Measurements from ENCODE around the gene LCN2.
A peak's percentile ranks its signal among the peaks of the same experiment; 100 is the strongest.
"Not testable (repeated sequence)": the region's sequence is repeated elsewhere in the genome, so short reads cannot be mapped to it uniquely, and the experiment has no call there.

Gene LCN2

DNA sequence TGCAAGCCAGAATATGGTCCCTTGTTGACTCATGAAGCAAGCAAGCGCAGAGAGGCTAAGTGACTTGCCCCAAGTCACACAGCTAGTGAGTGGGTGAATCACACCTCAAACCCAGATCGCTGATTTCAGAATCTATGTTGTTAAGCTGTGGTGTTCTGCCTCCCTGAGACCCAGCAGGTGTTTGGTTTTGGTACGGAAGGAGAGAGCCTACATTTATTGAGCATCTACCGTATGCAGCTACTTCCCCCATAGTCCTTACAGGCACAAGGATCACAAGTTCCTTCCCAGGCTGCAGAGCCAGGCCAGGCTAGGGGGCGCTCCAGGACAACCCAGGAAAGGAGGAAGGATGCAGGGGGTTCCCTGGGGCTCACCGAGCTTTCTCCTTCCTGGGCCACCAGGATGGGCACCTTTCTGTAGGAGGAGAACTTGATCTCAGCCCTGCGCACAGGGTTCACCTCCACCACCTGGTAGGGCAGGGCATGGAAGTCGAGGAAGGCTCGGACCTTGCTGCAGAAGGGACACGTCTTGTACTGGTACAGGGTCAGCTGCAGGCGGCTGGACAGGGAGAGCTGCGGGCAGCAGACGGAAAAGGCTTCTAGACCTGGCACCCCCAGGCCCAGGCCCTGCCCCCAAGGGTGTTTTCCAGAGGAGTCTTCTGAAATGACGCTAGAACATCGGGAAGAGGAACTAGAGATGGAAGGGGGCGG, 24.2 kb upstream of the LCN2 start:
- no peak overlapping the region for H3K4me3 ChIP-seq (ENCODE audit: low read depth, low read length)
- TF ChIP-seq, protein P1, sequence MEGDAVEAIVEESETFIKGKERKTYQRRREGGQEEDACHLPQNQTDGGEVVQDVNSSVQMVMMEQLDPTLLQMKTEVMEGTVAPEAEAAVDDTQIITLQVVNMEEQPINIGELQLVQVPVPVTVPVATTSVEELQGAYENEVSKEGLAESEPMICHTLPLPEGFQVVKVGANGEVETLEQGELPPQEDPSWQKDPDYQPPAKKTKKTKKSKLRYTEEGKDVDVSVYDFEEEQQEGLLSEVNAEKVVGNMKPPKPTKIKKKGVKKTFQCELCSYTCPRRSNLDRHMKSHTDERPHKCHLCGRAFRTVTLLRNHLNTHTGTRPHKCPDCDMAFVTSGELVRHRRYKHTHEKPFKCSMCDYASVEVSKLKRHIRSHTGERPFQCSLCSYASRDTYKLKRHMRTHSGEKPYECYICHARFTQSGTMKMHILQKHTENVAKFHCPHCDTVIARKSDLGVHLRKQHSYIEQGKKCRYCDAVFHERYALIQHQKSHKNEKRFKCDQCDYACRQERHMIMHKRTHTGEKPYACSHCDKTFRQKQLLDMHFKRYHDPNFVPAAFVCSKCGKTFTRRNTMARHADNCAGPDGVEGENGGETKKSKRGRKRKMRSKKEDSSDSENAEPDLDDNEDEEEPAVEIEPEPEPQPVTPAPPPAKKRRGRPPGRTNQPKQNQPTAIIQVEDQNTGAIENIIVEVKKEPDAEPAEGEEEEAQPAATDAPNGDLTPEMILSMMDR (IDR thresholded peaks at IDR 0.05; ENCODE audit: low read depth, low read length, missing control alignments), result peak; percentile 84
- H3K27me3 ChIP-seq (replicated peaks), result no peaks in the 10 kb centered on the region
- no peak overlapping the region for H3K27ac ChIP-seq
- in situ Hi-C loops (cut with HindIII; ENCODE audit: low pct_ligation_motif_present, low sequenced_read_pairs), result no loop called here
- H3K36me3 ChIP-seq (replicated peaks), result peaks cover 25% of the 10 kb centered on the region
- peak; percentile 39 for DNase-seq

DNA sequence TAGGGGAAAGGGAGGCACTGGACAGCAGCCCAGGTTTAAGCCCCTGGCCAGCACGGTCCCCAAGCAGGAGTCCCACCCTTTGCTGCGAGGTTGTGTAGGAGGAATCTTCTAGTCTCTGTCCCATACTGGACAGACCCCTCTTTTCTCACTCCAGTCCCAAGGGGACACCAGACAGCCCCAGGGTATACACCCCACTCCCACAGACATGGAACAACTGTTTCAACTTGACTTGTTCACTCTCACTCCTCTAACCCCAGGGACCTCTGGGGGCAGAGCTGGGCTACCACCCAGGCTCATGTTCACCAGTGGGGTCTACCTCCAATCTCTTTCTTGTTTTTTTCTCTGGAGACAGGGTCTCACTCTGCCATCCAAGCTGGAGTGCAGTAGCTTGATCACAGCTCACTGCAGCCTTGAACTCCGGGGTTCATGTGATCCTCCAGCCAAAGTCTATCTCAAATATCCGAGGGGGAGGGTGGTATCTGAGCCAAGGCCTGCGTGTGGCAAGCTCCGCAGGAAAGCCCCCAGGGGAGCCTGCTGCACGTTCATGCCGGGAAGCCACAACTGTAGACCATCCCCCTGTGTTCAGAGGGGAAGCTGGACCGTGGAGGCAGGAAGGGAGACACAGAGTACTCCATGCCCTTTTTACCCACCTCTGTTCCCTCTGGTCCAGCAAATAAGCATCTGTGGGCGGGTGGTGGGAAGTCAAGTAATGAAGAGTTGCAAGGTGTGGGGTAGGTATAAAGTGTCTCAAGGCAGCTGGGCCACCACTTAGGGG, 23.5 kb upstream of the LCN2 start:
- Histone ChIP-seq H3K4me3 (ENCODE audit: low read depth, low read length) (peak overlapping the region; percentile 17), H3K27ac (no peak overlapping the region), H3K36me3 (replicated peaks) (peaks cover 22% of the 10 kb centered on the region), H3K27me3 (replicated peaks) (no peaks in the 10 kb centered on the region)
- in situ Hi-C loops (cut with HindIII; ENCODE audit: low pct_ligation_motif_present, low sequenced_read_pairs), result no loop called here
- DNase-seq, result no peak
- TF ChIP-seq, protein P1 (IDR thresholded peaks at IDR 0.05; ENCODE audit: low read depth, low read length, missing control alignments), result no peak

DNA sequence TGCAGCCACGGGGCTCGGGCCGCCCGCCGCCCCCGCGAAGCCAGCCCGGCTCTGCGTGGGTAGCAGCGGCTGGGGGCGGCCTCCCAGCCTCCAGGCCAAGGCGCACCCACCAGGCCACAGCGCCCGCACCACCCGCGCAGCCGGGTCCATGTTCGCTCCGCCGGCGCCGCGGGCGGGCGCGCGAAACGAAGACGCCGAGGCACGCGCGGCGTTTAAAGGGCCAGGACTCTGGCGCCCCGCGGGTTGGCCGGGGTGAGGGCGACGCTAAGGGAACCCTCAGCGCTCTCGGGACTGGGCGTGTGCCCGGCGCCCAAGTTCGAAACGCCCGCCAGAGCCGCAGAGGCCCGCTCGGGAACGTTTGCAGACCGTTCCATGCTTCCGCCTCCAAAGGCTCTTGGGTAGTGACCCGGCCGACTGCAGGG, 21.7 kb upstream of the LCN2 start, which contains the start of gene PTGES2:
TSS of gene PTGES2 (minus strand) at position 162 of the 422 bp plus-strand sequence. CDS start at position 150, 12 bp downstream.
- no peaks in the 10 kb centered on the region for H3K27me3 ChIP-seq (replicated peaks)
- peak; percentile 68 for DNase-seq
- peaks cover 11% of the 10 kb centered on the region for H3K36me3 ChIP-seq (replicated peaks)
- in situ Hi-C loops (cut with HindIII; ENCODE audit: low pct_ligation_motif_present, low sequenced_read_pairs), result no loop called here
- TF ChIP-seq, protein P1 (IDR thresholded peaks at IDR 0.05; ENCODE audit: low read depth, low read length, missing control alignments), result no peak
- peak within 1 kb of the TSS; percentile 87 for H3K4me3 ChIP-seq (ENCODE audit: low read depth, low read length)
- H3K27ac ChIP-seq, result peak within 1 kb of the TSS; percentile 98

DNA sequence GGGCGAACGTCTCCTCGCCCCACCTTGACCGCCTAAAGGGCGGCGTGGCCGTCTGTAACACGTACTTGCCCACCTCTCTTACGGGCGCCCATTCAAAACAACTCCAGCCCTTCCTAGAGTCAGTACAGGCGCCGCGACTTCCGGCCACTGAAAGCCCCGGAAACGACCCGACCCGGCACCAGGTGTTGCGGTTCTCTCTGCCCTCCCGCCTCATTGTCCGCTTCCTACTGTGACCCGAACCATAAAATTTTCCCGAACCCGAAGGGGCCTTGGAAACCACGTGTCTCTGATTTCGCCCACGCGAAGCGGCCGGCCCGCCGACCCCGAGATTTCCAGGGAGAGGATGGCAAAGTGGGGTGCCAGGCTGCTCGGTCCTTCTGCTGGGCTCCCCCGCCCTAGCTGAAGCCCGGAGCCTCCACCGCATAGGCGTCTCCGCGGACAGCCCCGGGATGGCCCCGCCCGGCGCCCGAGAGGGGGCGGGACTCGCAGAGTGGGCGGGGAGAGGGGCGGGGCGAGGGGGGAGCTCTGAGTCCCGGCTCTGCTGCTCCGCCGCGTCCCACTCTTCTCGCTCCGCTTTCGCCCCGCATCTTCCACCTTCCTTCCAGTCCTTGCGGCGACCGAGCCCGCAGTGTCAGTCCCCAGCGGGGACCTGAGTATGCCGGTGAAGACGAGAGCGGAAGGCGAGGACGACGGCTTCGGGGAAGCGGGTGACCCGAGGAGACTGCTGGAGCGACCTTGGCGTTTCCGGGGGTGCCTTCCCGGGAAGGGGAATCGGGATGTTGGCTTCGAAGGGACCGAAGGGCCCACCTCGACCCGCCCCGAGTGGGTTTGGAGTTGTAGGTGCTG, 21.0 kb upstream of the LCN2 start:
- Histone ChIP-seq H3K36me3 (replicated peaks) (peaks cover 7% of the 10 kb centered on the region), H3K4me3 (ENCODE audit: low read depth, low read length) (peak overlapping the region; percentile 87), H3K27ac (peak overlapping the region; percentile 98), H3K27me3 (replicated peaks) (no peaks in the 10 kb centered on the region)
- in situ Hi-C loops (cut with HindIII; ENCODE audit: low pct_ligation_motif_present, low sequenced_read_pairs), result no loop called here
- peak; percentile 83 for DNase-seq
- TF ChIP-seq, protein P1 (IDR thresholded peaks at IDR 0.05; ENCODE audit: low read depth, low read length, missing control alignments), result no peak

DNA sequence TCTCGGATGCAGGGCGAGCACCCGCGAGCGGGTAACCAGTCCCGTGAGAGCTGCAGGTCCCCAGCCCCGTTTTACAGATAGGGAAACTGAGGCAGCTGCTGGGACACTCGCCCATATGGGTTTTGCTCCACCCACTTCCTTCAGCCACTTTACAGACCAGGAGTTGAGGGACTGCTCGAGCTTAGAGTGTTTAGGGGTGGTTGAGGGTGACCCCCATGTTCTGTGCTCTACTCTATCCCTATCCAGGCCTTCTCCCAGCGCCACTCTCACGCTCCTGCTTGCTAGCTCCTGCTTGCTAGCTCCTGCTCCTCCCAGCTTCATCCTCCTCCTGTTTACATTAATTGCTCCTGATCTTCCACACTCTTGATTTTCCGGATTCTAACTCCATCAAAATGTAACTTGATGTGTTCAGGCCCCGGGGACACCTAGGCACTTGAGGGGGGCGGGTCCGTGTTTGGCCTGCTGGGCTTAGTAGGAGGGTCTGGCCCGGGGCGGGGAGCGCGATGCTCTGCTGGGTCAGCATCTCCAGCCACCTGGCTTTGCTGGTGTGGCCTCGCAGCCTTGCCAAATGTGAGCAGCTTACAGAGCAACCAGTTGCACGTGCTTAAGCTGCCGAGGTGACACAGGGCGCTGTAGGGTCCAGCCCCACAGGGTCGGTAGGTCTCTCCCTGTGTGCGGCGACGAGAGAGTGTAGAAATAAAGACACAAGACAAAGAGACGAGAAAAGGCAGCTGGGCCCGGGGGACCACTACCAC, 20.2 kb upstream of the LCN2 start:
- Histone ChIP-seq H3K36me3 (replicated peaks) (peaks cover 7% of the 10 kb centered on the region), H3K27me3 (replicated peaks) (peaks cover 2% of the 10 kb centered on the region), H3K27ac (no peak overlapping the region), H3K4me3 (ENCODE audit: low read depth, low read length) (peak overlapping the region; percentile 87)
- TF ChIP-seq, protein P1 (IDR thresholded peaks at IDR 0.05; ENCODE audit: low read depth, low read length, missing control alignments), result no peak
- in situ Hi-C loops (cut with HindIII; ENCODE audit: low pct_ligation_motif_present, low sequenced_read_pairs), result no loop called here
- DNase-seq, result no peak

DNA sequence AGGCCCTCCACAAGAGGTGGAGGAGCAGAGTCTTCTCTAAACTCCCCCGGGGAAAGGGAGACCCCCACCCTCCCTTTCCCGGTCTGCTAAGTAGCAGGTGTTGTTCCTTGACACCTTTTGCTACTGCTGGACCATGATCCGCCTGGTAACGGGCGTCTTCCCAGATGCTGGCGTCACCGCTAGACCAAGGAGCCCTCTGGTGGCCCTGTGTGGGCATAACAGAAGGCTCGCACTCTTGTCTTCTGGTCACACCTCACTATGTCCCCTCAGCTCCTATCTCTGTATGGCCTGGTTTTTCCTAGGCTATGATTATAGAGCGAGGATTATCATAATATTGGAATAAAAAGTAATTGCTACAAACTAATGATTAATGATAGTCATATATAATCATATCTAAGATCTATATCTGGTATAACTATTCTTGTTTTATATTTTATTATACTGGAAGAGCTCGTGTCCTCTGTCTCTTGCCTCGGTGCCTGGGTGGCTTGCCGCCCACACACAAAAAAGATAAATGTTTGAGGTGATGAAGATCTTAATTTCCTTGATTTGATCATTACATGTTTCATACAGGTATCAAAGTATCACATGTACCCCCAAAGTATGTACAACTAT, 19.2 kb upstream of the LCN2 start:
- H3K27ac ChIP-seq; in situ Hi-C loops (cut with HindIII; ENCODE audit: low pct_ligation_motif_present, low sequenced_read_pairs); H3K36me3 ChIP-seq (replicated peaks); H3K4me3 ChIP-seq (ENCODE audit: low read depth, low read length); H3K27me3 ChIP-seq (replicated peaks): not testable (repeated sequence)
- DNase-seq, result peak; percentile 62

DNA sequence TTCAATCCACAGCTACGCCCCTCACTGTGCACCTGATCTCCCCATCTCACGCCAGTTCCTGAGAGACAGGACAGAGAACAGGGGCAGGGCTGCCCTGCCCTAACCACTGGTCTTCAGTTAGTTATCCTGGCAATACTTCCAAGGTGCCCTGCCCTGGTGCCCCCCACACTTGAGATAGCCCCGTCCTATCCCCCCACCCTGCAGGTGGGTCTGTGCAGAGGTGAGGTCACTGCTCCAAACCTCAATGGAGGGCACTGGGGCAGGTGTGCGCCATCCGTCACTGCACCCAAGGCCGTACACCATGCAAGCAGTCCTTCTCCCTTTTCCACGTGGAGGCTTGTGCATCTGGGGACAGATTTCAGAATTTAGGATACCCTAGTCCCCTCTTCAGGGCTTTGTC, 18.6 kb upstream of the LCN2 start:
- DNase-seq; H3K27ac ChIP-seq; H3K36me3 ChIP-seq (replicated peaks); in situ Hi-C loops (cut with HindIII; ENCODE audit: low pct_ligation_motif_present, low sequenced_read_pairs); H3K4me3 ChIP-seq (ENCODE audit: low read depth, low read length); H3K27me3 ChIP-seq (replicated peaks): not testable (repeated sequence)

Data from brain microvascular endothelial cell (primary cell).